ENCODE results near the gene SOHLH1.

DNA sequence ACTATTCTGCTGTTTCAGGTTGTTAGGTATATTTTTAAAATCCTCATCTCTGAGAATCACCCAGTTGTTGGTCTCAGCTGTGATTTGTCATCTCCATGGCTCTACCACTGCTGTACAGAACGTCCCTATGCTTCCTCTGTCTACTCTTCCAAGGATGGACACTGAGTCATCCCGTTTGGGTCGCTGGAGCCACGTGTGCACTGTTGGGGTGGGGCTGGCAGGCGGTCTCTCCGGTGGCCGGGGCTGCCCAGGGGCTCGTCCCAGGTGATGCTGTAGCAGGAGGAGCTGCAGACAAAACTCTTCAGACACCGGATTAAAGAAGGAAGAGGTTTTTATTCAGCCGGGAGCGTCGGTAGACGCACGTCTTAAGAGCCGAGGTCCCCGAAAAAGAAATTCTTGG, 19.2 kb downstream of the SOHLH1 start:
- TF ChIP-seq EZH2 (IDR thresholded peaks at IDR 0.05; ENCODE audit: insufficient read depth, poor library complexity, severe bottlenecking) (no peak), EZH2phosphoT487 (IDR thresholded peaks at IDR 0.05; ENCODE audit: insufficient read depth, low read depth) (no peak)

Measured in GM23248 (cell line).